Stimulated activated effector memory CD8-positive, alpha-beta T cell treated with anti-CD3 and anti-CD28 coated beads, Interleukin-12 subunit alpha, Interleukin-12 subunit beta, amount 100 ng/mL, for 72 hours (primary cell): ENCODE data around the gene PDIA2.
A peak's percentile ranks its signal among the peaks of the same experiment; 100 is the strongest.

ENCODE experiments used
- ATAC-seq: fragments of 150-1000 bp; cut with Tn5 transposase; 2 replicates; pipeline ENCODE4 v1.10.0; 2021
- DNase-seq, 2 donors: peaks; one replicate each; pipeline ENCODE4 v3.0.0; 2021 to 2022; ENCODE audit warnings: low spot score in 2 of 2
- H3K27ac Mint-ChIP-seq: one replicate; pipeline ENCODE4 v1.8.0; 2022; ENCODE audit warnings: mild to moderate bottlenecking, mixed read lengths
- H3K36me3 Mint-ChIP-seq: one replicate; pipeline ENCODE4 v1.8.0; 2022; ENCODE audit warnings: mild to moderate bottlenecking, mixed read lengths
- H3K4me1 Mint-ChIP-seq: one replicate; pipeline ENCODE4 v1.8.0; 2022; ENCODE audit warnings: mixed read lengths
- H3K4me3 Mint-ChIP-seq: one replicate; pipeline ENCODE4 v1.8.0; 2022; ENCODE audit warnings: mild to moderate bottlenecking, mixed read lengths
- H3K9me3 Mint-ChIP-seq: one replicate; pipeline ENCODE4 v1.8.0; 2022; ENCODE audit warnings: mixed read lengths

PDIA2 gene

GRCh38 chr16:270381-271255, 12.3 kb upstream of the PDIA2 start:
- H3K27ac Mint-ChIP-seq = no peak overlapping the region
- no peaks in the 10 kb centered on the region for H3K36me3 Mint-ChIP-seq
- peaks cover 11% of the 10 kb centered on the region for H3K4me1 Mint-ChIP-seq
- no peak overlapping the region for H3K4me3 Mint-ChIP-seq
- DNase-seq (no peak), ATAC-seq (no peak)
- no peaks in the 10 kb centered on the region for H3K9me3 Mint-ChIP-seq

GRCh38 chr16:272633-273546, 10.1 kb upstream of the PDIA2 start:
- Mint-ChIP-seq H3K9me3 (no peaks in the 10 kb centered on the region), H3K4me3 (no peak overlapping the region), H3K36me3 (no peaks in the 10 kb centered on the region), H3K4me1 (peaks cover 5% of the 10 kb centered on the region), H3K27ac (no peak overlapping the region)
- no peak for DNase-seq
- ATAC-seq = no peak

GRCh38 chr16:273547-274421, 9.2 kb upstream of the PDIA2 start:
- no peak overlapping the region for H3K4me3 Mint-ChIP-seq
- no peaks in the 10 kb centered on the region for H3K9me3 Mint-ChIP-seq
- no peak for DNase-seq
- no peaks in the 10 kb centered on the region for H3K36me3 Mint-ChIP-seq
- no peak for ATAC-seq
- no peak overlapping the region for H3K27ac Mint-ChIP-seq
- peaks cover 3% of the 10 kb centered on the region for H3K4me1 Mint-ChIP-seq

GRCh38 chr16:275041-275641, 7.8 kb upstream of the PDIA2 start:
- ATAC-seq = peak; percentile 31
- H3K36me3 Mint-ChIP-seq = no peaks in the 10 kb centered on the region
- H3K4me1 Mint-ChIP-seq = peaks cover 10% of the 10 kb centered on the region
- peak overlapping the region; percentile 24 for H3K4me3 Mint-ChIP-seq
- H3K27ac Mint-ChIP-seq = no peak overlapping the region
- H3K9me3 Mint-ChIP-seq = no peaks in the 10 kb centered on the region
- DNase-seq = no peak

GRCh38 chr16:275786-276232, 7.2 kb upstream of the PDIA2 start, which contains the start of gene RGS11:
Gene RGS11 (minus strand): TSS chr16:275944. CDS start chr16:275911, 33 bp downstream.
- peaks cover 10% of the 10 kb centered on the region for H3K4me1 Mint-ChIP-seq
- no peaks in the 10 kb centered on the region for H3K9me3 Mint-ChIP-seq
- peak within 1 kb of the TSS; percentile 36 for H3K4me3 Mint-ChIP-seq
- no peaks in the 10 kb centered on the region for H3K36me3 Mint-ChIP-seq
- no peak for ATAC-seq
- DNase-seq = no peak
- H3K27ac Mint-ChIP-seq = no peak within 1 kb of the TSS

GRCh38 chr16:276426-277077, 6.4 kb upstream of the PDIA2 start:
- ATAC-seq (no peak), DNase-seq (no peak)
- peak overlapping the region; percentile 36 for H3K4me3 Mint-ChIP-seq
- H3K36me3 Mint-ChIP-seq = no peaks in the 10 kb centered on the region
- H3K27ac Mint-ChIP-seq = no peak overlapping the region
- no peaks in the 10 kb centered on the region for H3K9me3 Mint-ChIP-seq
- peaks cover 10% of the 10 kb centered on the region for H3K4me1 Mint-ChIP-seq

GRCh38 chr16:278863-279366, 4.0 kb upstream of the PDIA2 start:
- peak; percentile 62 for ATAC-seq
- Mint-ChIP-seq H3K4me1 (peaks cover 10% of the 10 kb centered on the region), H3K4me3 (no peak overlapping the region), H3K27ac (no peak overlapping the region), H3K36me3 (no peaks in the 10 kb centered on the region), H3K9me3 (no peaks in the 10 kb centered on the region)
- DNase-seq = no peak

GRCh38 chr16:279531-279930, 3.4 kb upstream of the PDIA2 start:
- DNase-seq (no peak), ATAC-seq (no peak)
- Mint-ChIP-seq H3K9me3 (no peaks in the 10 kb centered on the region), H3K36me3 (no peaks in the 10 kb centered on the region), H3K4me1 (peaks cover 10% of the 10 kb centered on the region), H3K27ac (no peak overlapping the region), H3K4me3 (no peak overlapping the region)

- Mint-ChIP-seq H3K4me3 (no peak overlapping the region), H3K9me3 (no peaks in the 10 kb centered on the region), H3K27ac (no peak overlapping the region), H3K36me3 (no peaks in the 10 kb centered on the region), H3K4me1 (peaks cover 10% of the 10 kb centered on the region)
- no peak for DNase-seq
- no peak for ATAC-seq
Measured at GRCh38 chr16:280005-280460, 2.9 kb upstream of the PDIA2 start.

GRCh38 chr16:280552-280951, 2.4 kb upstream of the PDIA2 start, which contains the start of gene ARHGDIG:
Gene ARHGDIG (plus strand): TSS chr16:280591. CDS start chr16:280681, 90 bp downstream.
- H3K4me3 Mint-ChIP-seq = no peak within 1 kb of the TSS
- no peaks in the 10 kb centered on the region for H3K9me3 Mint-ChIP-seq
- H3K27ac Mint-ChIP-seq = no peak within 1 kb of the TSS
- H3K4me1 Mint-ChIP-seq = peaks cover 10% of the 10 kb centered on the region
- DNase-seq (no peak), ATAC-seq (no peak)
- no peaks in the 10 kb centered on the region for H3K36me3 Mint-ChIP-seq

GRCh38 chr16:280991-281659, 1.8 kb upstream of the PDIA2 start:
- DNase-seq (no peak), ATAC-seq (no peak)
- H3K4me1 Mint-ChIP-seq = peaks cover 10% of the 10 kb centered on the region
- no peaks in the 10 kb centered on the region for H3K9me3 Mint-ChIP-seq
- H3K36me3 Mint-ChIP-seq = no peaks in the 10 kb centered on the region
- H3K4me3 Mint-ChIP-seq = no peak overlapping the region
- no peak overlapping the region for H3K27ac Mint-ChIP-seq

GRCh38 chr16:281660-282255, 1.2 kb upstream of the PDIA2 start:
- Mint-ChIP-seq H3K27ac (no peak overlapping the region), H3K4me1 (peaks cover 10% of the 10 kb centered on the region), H3K36me3 (no peaks in the 10 kb centered on the region), H3K9me3 (no peaks in the 10 kb centered on the region), H3K4me3 (no peak overlapping the region)
- ATAC-seq = no peak
- no peak for DNase-seq

GRCh38 chr16:282491-282890, 473 bp upstream of the PDIA2 start:
- DNase-seq (no peak), ATAC-seq (no peak)
- Mint-ChIP-seq H3K4me3 (no peak overlapping the region), H3K9me3 (no peaks in the 10 kb centered on the region), H3K4me1 (peaks cover 10% of the 10 kb centered on the region), H3K36me3 (no peaks in the 10 kb centered on the region), H3K27ac (no peak overlapping the region)
